HCT116 (cell line): ENCODE measurements around the gene ERC2. TPM values are rescaled to one million over a fixed set of nuclear protein-coding genes. Genes with fewer than 3 reads are reported as not detected.

Experiments
- ATAC-seq: fragments of 200-7000 bp; cut with Tn5 transposase; 2 replicates; pipeline ENCODE4 v1.9.1; 2020; ENCODE audit warnings: mild to moderate bottlenecking, moderate library complexity
- BruUV-seq: library from RNA; stranded (reverse); fragments of 400-500 nt; replicated peaks from 2 replicates; lab custom pipeline; 2021; lab: Mats Ljungman, UMichigan
- CTCF ChIA-PET: fragments of 300-600 bp; sonication (Branson Sonifier 250); formaldehyde crosslinking; loops from one replicate; lab custom pipeline; 2021; ENCODE audit warnings: antibody characterized with exemption; lab: Charles Lee
- POLR2A ChIA-PET: fragments of 300-600, 350-600 bp; sonication (Branson Sonifier 250); formaldehyde crosslinking; loops from one replicate; lab custom pipeline; 2021; ENCODE audit warnings: antibody characterized with exemption; lab: Charles Lee
- RAD21 ChIA-PET, 2 experiments: fragments of 300-600 bp; sonication (Branson Sonifier 250); formaldehyde crosslinking; loops; one replicate each; lab custom pipeline; 2023; ENCODE audit warnings: low total read pairs in 2 of 2; ENCODE audit not compliant: uncharacterized antibody in 2 of 2, unreplicated experiment in 2 of 2, low non-redundant PET in 1 of 2; lab: Charles Lee
- DNase-seq: peaks from one replicate; pipeline ENCODE4 v3.0.0-alpha.2; 2010; ENCODE audit warnings: low read depth, low spot score
- H2AFZ ChIP-seq: fragments of 200-600 bp; shearing (Covaris generic), sonication (generic); 2 replicates; pipeline ENCODE4 v1.6.1; 2017; ENCODE audit warnings: low read depth, mixed run types, mixed read lengths, antibody characterized with exemption, low read length; ENCODE audit not compliant: poor library complexity, severe bottlenecking
- H3K27ac ChIP-seq: 2 replicates; pipeline ENCODE4 v1.5.1; 2012; ENCODE audit warnings: low read depth, low read length
- H3K27me3 ChIP-seq: fragments of 200-600 bp; sonication (generic); 2 replicates; pipeline ENCODE4 v1.6.1; 2016; ENCODE audit warnings: mixed run types, low read length, mixed read lengths; ENCODE audit not compliant: insufficient read depth
- H3K36me3 ChIP-seq, 2 experiments: fragments of 200-500 bp in 1 of 2; fragments of 200-600 bp in 1 of 2; sonication (Bioruptor generic) in 1 of 2; sonication (generic) in 1 of 2; 2 replicates each; pipeline versions ENCODE4 v1.5.1 to v1.6.1; 2014 to 2016; ENCODE audit warnings: low read length in 2 of 2, inconsistent platforms in 1 of 2, mixed read lengths in 1 of 2, mixed run types in 1 of 2; ENCODE audit not compliant: insufficient read depth in 2 of 2, control insufficient read depth in 1 of 2
- H3K4me1 ChIP-seq, 2 experiments: fragments of 200-600 bp in 1 of 2; sonication (generic) in 1 of 2; 2 replicates each; pipeline versions ENCODE4 v1.5.1 to v1.6.1; 2012 to 2017; ENCODE audit warnings: low read length in 2 of 2, inconsistent platforms in 1 of 2, mild to moderate bottlenecking in 1 of 2, mixed read lengths in 1 of 2, mixed run types in 1 of 2, moderate library complexity in 1 of 2; ENCODE audit not compliant: insufficient read depth in 2 of 2, control insufficient read depth in 1 of 2
- H3K4me2 ChIP-seq: fragments of 200-600 bp; sonication (generic); 2 replicates; pipeline ENCODE4 v1.6.1; 2017; ENCODE audit warnings: mixed run types, low read length, mixed read lengths
- H3K4me3 ChIP-seq, 2 experiments: fragments of 200-600 bp in 1 of 2; sonication (generic) in 1 of 2; replicated peaks in 1 of 2; 2 replicates each; pipeline ENCODE4 v1.5.1; 2011 to 2016; ENCODE audit warnings: low read length in 2 of 2, control low read depth in 1 of 2, low read depth in 1 of 2, mild to moderate bottlenecking in 1 of 2, mixed read lengths in 1 of 2, mixed run types in 1 of 2
- H3K79me2 ChIP-seq: fragments of 200-600 bp; sonication (generic); 2 replicates; pipeline ENCODE4 v1.6.1; 2017; ENCODE audit warnings: mild to moderate bottlenecking, mixed run types, low read length, moderate library complexity, mixed read lengths; ENCODE audit not compliant: insufficient read depth
- H3K9ac ChIP-seq: fragments of 200-600 bp; sonication (generic); 2 replicates; pipeline ENCODE4 v1.6.1; 2016; ENCODE audit warnings: low read length, mixed read lengths
- H3K9me2 ChIP-seq: fragments of 200-600 bp; sonication (generic), shearing (Covaris generic); 2 replicates; pipeline ENCODE4 v1.6.1; 2017; ENCODE audit warnings: mixed run types, mild to moderate bottlenecking, moderate library complexity; ENCODE audit not compliant: insufficient read depth
- H3K9me3 ChIP-seq, 2 experiments: fragments of 200-500 bp in 1 of 2; fragments of 200-600 bp in 1 of 2; sonication (Bioruptor generic) in 1 of 2; sonication (generic) in 1 of 2; 2 replicates each; pipeline ENCODE4 v1.6.1; 2014 to 2017; ENCODE audit warnings: low read length in 2 of 2, mixed read lengths in 2 of 2, inconsistent platforms in 1 of 2, low read depth in 1 of 2, mild to moderate bottlenecking in 1 of 2, mixed run types in 1 of 2, moderate library complexity in 1 of 2; ENCODE audit not compliant: control insufficient read depth in 1 of 2, insufficient read depth in 1 of 2
- H4K20me1 ChIP-seq: fragments of 200-600 bp; sonication (generic), shearing (Covaris generic); 2 replicates; pipeline ENCODE4 v1.6.1; 2017; ENCODE audit warnings: mixed run types, mild to moderate bottlenecking, moderate library complexity; ENCODE audit not compliant: insufficient read depth
- CBX3 ChIP-seq: IDR thresholded peaks from 2 replicates; pipeline ENCODE4 v1.6.1; 2012; ENCODE audit warnings: low read depth
- EGR1 ChIP-seq: IDR thresholded peaks from 2 replicates; pipeline ENCODE4 v1.6.1; 2012; ENCODE audit warnings: low read depth
- ELF1 ChIP-seq: IDR thresholded peaks from 2 replicates; pipeline ENCODE4 v1.6.1; 2012; ENCODE audit warnings: low read depth, borderline replicate concordance
- EZH2phosphoT487 ChIP-seq: fragments of 200-600 bp; IDR thresholded peaks from 2 replicates; pipeline ENCODE4 v1.6.1; 2018; ENCODE audit warnings: antibody characterized with exemption, borderline replicate concordance
- FOSL1 ChIP-seq: IDR thresholded peaks from 2 replicates; pipeline ENCODE4 v1.6.1; 2012; ENCODE audit warnings: low read depth
- JUND ChIP-seq: IDR thresholded peaks from 2 replicates; pipeline ENCODE4 v1.6.1; 2012
- POLR2A ChIP-seq: IDR thresholded peaks from 2 replicates; pipeline ENCODE4 v1.7.0; 2011; ENCODE audit warnings: borderline replicate concordance; ENCODE audit not compliant: insufficient read depth, insufficient read length; ENCODE audit errors: extremely low read depth
- POLR2AphosphoS5 ChIP-seq: IDR thresholded peaks from 2 replicates; pipeline ENCODE4 v1.6.1; 2011; ENCODE audit warnings: mild to moderate bottlenecking, low read depth, low read length, moderate library complexity
- RAD21 ChIP-seq: IDR thresholded peaks from 2 replicates; pipeline ENCODE4 v1.6.1; 2012; ENCODE audit warnings: low read depth, mild to moderate bottlenecking
- SP1 ChIP-seq: IDR thresholded peaks from 2 replicates; pipeline ENCODE4 v1.6.1; 2012; ENCODE audit warnings: low read depth
- SRF ChIP-seq: IDR thresholded peaks from 2 replicates; pipeline ENCODE4 v1.6.1; 2012; ENCODE audit warnings: low read depth
- ZFX ChIP-seq: fragments of 450-650 bp; IDR thresholded peaks from 2 replicates; pipeline ENCODE4 v1.6.1; 2017
- ZNF274 ChIP-seq: fragments of 200-500 bp; sonication (Bioruptor generic); IDR thresholded peaks from 2 replicates; pipeline ENCODE4 v1.6.1; 2014; ENCODE audit warnings: mild to moderate bottlenecking, low read depth, low read length, inconsistent platforms
- intact Hi-C: fragments of 100-400 bp; cut with micrococcal nuclease; formaldehyde crosslinking; loops from 2 replicates; pipeline ENCODE4 v1.10.0; 2022
- total RNA-seq: library from RNA; stranded (reverse); gene quantifications from one replicate; pipeline ENCODE4 v1.2.1, GENCODE V29; 2021; ENCODE audit not compliant: unreplicated experiment
- TF ChIP-seq, protein P1 (sequence below): IDR thresholded peaks from 2 replicates; pipeline ENCODE4 v1.6.1; 2012
- TF ChIP-seq, protein P2 (sequence below): IDR thresholded peaks from 2 replicates; pipeline ENCODE4 v1.6.1; 2012

Gene ERC2
- total RNA-seq, 1 experiment from 2014 or later: not detected

DNA sequence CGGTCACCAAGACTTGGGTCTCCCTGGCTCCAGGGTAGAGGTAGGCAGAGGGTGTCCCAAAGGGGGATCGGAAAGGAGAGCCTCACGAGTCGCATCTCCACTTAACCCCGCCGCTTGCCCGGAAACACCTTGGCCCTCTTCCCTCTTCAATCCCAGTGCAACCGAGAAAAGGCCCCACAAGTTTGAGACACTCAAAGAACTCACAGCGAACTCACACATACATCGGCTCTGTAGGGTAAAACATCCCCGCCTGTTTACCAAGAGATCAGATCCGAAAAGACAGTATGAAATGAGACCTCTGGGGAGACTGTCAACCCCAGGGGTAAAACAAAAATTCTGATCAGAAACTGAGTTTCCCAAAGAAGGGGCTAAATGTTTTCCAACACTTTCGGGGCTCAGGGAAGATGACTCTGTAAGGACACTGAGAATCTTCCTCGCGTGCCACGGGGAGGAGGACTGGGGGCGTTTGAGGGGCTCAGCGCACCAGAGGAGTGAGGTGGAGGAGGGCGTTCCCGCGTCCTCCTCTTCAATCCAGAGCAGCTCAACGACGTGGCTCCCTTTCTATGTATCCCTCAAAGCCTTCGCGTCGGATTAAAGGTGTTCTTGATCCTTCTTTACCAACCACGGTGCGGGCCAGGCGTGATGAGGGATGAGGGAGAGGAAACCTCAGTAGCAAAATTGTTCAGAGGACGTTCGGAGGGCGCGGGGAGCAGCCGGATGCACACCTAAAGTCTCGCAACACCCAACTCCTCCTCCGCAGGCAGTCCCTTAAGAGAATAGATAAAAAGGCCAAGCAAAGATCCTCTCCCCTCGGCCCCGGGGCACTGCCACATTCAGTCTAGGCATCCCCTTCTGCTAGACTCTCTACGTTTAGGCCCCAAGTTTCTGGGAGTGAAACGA is 984.8 kb downstream of the ERC2 start:
- H3K4me3 ChIP-seq: no peak overlapping the region
- no peaks in the 10 kb centered on the region for H4K20me1 ChIP-seq
- RAD21 ChIA-PET: no interaction called here
- CTCF ChIA-PET: no interaction called here
- no peaks in the 10 kb centered on the region for H3K27me3 ChIP-seq
- no peaks in the 10 kb centered on the region for H3K79me2 ChIP-seq
- intact Hi-C loops: no loop called here
- TF ChIP-seq, protein P1, sequence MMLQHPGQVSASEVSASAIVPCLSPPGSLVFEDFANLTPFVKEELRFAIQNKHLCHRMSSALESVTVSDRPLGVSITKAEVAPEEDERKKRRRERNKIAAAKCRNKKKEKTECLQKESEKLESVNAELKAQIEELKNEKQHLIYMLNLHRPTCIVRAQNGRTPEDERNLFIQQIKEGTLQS: no peak
- TF ChIP-seq JUND: no peak
- no peak for TF ChIP-seq ZFX
- TF ChIP-seq, protein P2, sequence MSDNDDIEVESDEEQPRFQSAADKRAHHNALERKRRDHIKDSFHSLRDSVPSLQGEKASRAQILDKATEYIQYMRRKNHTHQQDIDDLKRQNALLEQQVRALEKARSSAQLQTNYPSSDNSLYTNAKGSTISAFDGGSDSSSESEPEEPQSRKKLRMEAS: no peak
- no peak for TF ChIP-seq POLR2A
- TF ChIP-seq SP1: no peak
- TF ChIP-seq FOSL1: no peak
- no peak for TF ChIP-seq CBX3
- TF ChIP-seq ELF1: no peak
- TF ChIP-seq SRF: no peak
- TF ChIP-seq EGR1: no peak
- no peak for TF ChIP-seq EZH2phosphoT487
- TF ChIP-seq RAD21: no peak
- no peak for TF ChIP-seq ZNF274
- no peak for TF ChIP-seq POLR2AphosphoS5
- TF ChIP-seq, all 23 proteins: peak for 0
- POLR2A ChIA-PET: no interaction called here
- Histone ChIP-seq H2AFZ (no peak overlapping the region), H3K4me2 (no peak overlapping the region), H3K4me1 (no peaks in the 10 kb centered on the region), H3K9me3 (no peaks in the 10 kb centered on the region; a peak in 2 of 4 replicates), H3K27ac (no peak overlapping the region), H3K9me2 (no peaks in the 10 kb centered on the region), H3K36me3 (no peaks in the 10 kb centered on the region), H3K9ac (no peak overlapping the region)
- no peak for ATAC-seq
- no TSS peak for BruUV-seq
- no peak for DNase-seq
